DMS153 treated with DMSO at 0.1 percent for 48 hours (cell line): ENCODE data around the gene MACF1.

Experiments
- DNase-seq: peaks from one replicate; lab custom pipeline; 2025; ENCODE audit not compliant: unreplicated experiment; lab: John Stamatoyannopoulos, UW

Gene MACF1

GRCh38 chr1:39411526-39412478 is 207.3 kb downstream of the MACF1 start:
- DNase-seq, result no peak

- no peak for DNase-seq
These were observed 208.4 kb downstream of the MACF1 start for GRCh38 chr1:39412892-39413291.

- DNase-seq, result no peak
These were observed 209.5 kb downstream of the MACF1 start for GRCh38 chr1:39413902-39414528.

GRCh38 chr1:39415553-39415952 is 211.1 kb downstream of the MACF1 start:
- no peak for DNase-seq

GRCh38 chr1:39416609-39417008 is 212.1 kb downstream of the MACF1 start:
- no peak for DNase-seq

- no peak for DNase-seq
These were observed 213.7 kb downstream of the MACF1 start for GRCh38 chr1:39418236-39418635.

- no peak for DNase-seq
These were observed 216.0 kb downstream of the MACF1 start for GRCh38 chr1:39420493-39420892.

- no peak for DNase-seq
These were observed 218.1 kb downstream of the MACF1 start for GRCh38 chr1:39422614-39423013.

- DNase-seq, result no peak
These were observed 220.7 kb downstream of the MACF1 start for GRCh38 chr1:39425151-39425550.

GRCh38 chr1:39425634-39426033 is 221.1 kb downstream of the MACF1 start:
- DNase-seq, result no peak

GRCh38 chr1:39426346-39426745 is 221.9 kb downstream of the MACF1 start:
- DNase-seq, result no peak

- no peak for DNase-seq
These were observed 222.9 kb downstream of the MACF1 start for GRCh38 chr1:39427374-39427773.

GRCh38 chr1:39427912-39428311 is 223.4 kb downstream of the MACF1 start:
- no peak for DNase-seq

GRCh38 chr1:39431927-39432326 is 227.4 kb downstream of the MACF1 start:
- DNase-seq, result no peak

GRCh38 chr1:39434797-39435395 is 230.4 kb downstream of the MACF1 start:
- peak; percentile 25 for DNase-seq

GRCh38 chr1:39435597-39435996 is 231.1 kb downstream of the MACF1 start:
- DNase-seq, result no peak

GRCh38 chr1:39436842-39437241 is 232.3 kb downstream of the MACF1 start:
- no peak for DNase-seq

GRCh38 chr1:39438042-39438441 is 233.5 kb downstream of the MACF1 start:
- no peak for DNase-seq

- DNase-seq, result no peak
These were observed 236.4 kb downstream of the MACF1 start for GRCh38 chr1:39440856-39441255.

- no peak for DNase-seq
These were observed 237.3 kb downstream of the MACF1 start for GRCh38 chr1:39441797-39442196.

GRCh38 chr1:39445573-39445972 is 241.1 kb downstream of the MACF1 start:
- DNase-seq, result no peak

GRCh38 chr1:39446986-39447567 is 242.6 kb downstream of the MACF1 start:
- DNase-seq, result no peak
